Testis (tissue), 2 donors: ENCODE data around the gene TBC1D21.

ENCODE experiments used
- CTCF ChIP-seq, 3 experiments: fragments of 450-650 bp in 2 of 3; fragments of 200-600 bp in 1 of 3; sonication (generic) in 1 of 3; IDR thresholded peaks; one replicate each; pipeline ENCODE4 v1.5.1; 2016 to 2019; ENCODE audit warnings: antibody characterized with exemption in 3 of 3, mild to moderate bottlenecking in 2 of 3, moderate library complexity in 1 of 3
- POLR2A ChIP-seq: fragments of 450-650 bp; IDR thresholded peaks from one replicate; pipeline ENCODE4 v1.6.1; 2017; ENCODE audit warnings: antibody characterized with exemption, mild to moderate bottlenecking, moderate library complexity

GRCh38 chr15:73849641-73850040, 23.7 kb upstream of the TBC1D21 start:
- TF ChIP-seq CTCF (IDR thresholded peaks at IDR 0.05) (no peak), POLR2A (no peak)
